AG04450 (cell line): ENCODE data around the gene IGFBP2. TPM values are rescaled to one million over a fixed set of nuclear protein-coding genes. Genes with fewer than 3 reads are reported as not detected.

Source experiments
- CTCF ChIA-PET: fragments of 300-600, 350-600 bp; formaldehyde crosslinking; extraction: SDS; loops from one replicate; lab custom pipeline; 2022; ENCODE audit warnings: antibody characterized with exemption, inconsistent platforms; lab: Charles Lee
- POLR2A ChIA-PET: fragments of 350-600 bp; formaldehyde crosslinking; extraction: SDS; loops from one replicate; lab custom pipeline; 2021; ENCODE audit warnings: antibody characterized with exemption, inconsistent platforms; lab: Yijun Ruan, JAX
- DNase-seq: peaks from one replicate; pipeline ENCODE4 v3.0.0-alpha.2; 2011; ENCODE audit warnings: low read depth, low spot score
- H3K27ac ChIP-seq: one replicate; pipeline ENCODE4 v1.5.1; 2012; ENCODE audit warnings: low read depth, low read length, control low read depth
- H3K27me3 ChIP-seq: one replicate; pipeline ENCODE4 v1.6.0; 2012; ENCODE audit warnings: low read length; ENCODE audit not compliant: control insufficient read depth, insufficient read depth
- H3K4me3 ChIP-seq: 2 replicates; pipeline ENCODE4 v1.5.1; 2011; ENCODE audit warnings: mild to moderate bottlenecking, low read depth, low read length, control low read depth
- H3K9me3 ChIP-seq: 2 replicates; pipeline ENCODE4 v1.5.1; 2012; ENCODE audit warnings: low read length; ENCODE audit not compliant: control insufficient read depth, insufficient read depth
- CTCF ChIP-seq: IDR thresholded peaks from 2 replicates; pipeline ENCODE4 v1.5.1; 2011; ENCODE audit warnings: low read depth, low read length, control low read depth, inconsistent platforms
- polyA plus RNA-seq: library from polyadenylated mRNA; depleted of rRNA; stranded (reverse); fragments of >200 nt; gene quantifications from 2 replicates; pipeline ENCODE4 v1.2.3, GENCODE V29; 2011

IGFBP2 gene
- polyA plus RNA-seq, 1 experiment = 25.2 TPM

GRCh38 chr2:216615298-216616082 lies 17.7 kb upstream of the IGFBP2 start:
- TF ChIP-seq CTCF = no peak
- ChIA-PET POLR2A (no interaction called here), CTCF (no interaction called here)
- DNase-seq = no peak
- no peak overlapping the region for H3K27ac ChIP-seq
- no peak overlapping the region for H3K4me3 ChIP-seq
- no peaks in the 10 kb centered on the region; the same call in 1 of the 2 replicates for H3K9me3 ChIP-seq
- H3K27me3 ChIP-seq = no peaks in the 10 kb centered on the region

GRCh38 chr2:216616083-216616678 lies 17.0 kb upstream of the IGFBP2 start:
- ChIA-PET CTCF (no interaction called here), POLR2A (no interaction called here)
- Histone ChIP-seq H3K9me3 (no peaks in the 10 kb centered on the region; the same call in 1 of the 2 replicates), H3K4me3 (no peak overlapping the region), H3K27ac (no peak overlapping the region), H3K27me3 (no peaks in the 10 kb centered on the region)
- no peak for DNase-seq
- TF ChIP-seq CTCF = no peak

GRCh38 chr2:216617159-216617815 lies 15.9 kb upstream of the IGFBP2 start:
- no peak for TF ChIP-seq CTCF
- POLR2A ChIA-PET = no interaction called here
- no peaks in the 10 kb centered on the region for H3K27me3 ChIP-seq

GRCh38 chr2:216618785-216619184 lies 14.4 kb upstream of the IGFBP2 start:
- CTCF ChIA-PET = interaction anchor here (3.1 kb wide), 1 partner anchor 100 kb away, joined by 14 read pairs; no protein-coding TSS in a partner anchor
- no peak for DNase-seq
- POLR2A ChIA-PET = no interaction called here
- TF ChIP-seq CTCF = no peak
- no peak overlapping the region for H3K27ac ChIP-seq
- H3K27me3 ChIP-seq = no peaks in the 10 kb centered on the region
- H3K9me3 ChIP-seq = no peaks in the 10 kb centered on the region; the same call in 1 of the 2 replicates
- no peak overlapping the region for H3K4me3 ChIP-seq

More at GRCh38 chr2:216617159-216617815, 15.9 kb upstream of the IGFBP2 start:
- Histone ChIP-seq H3K4me3 (no peak overlapping the region), H3K27ac (no peak overlapping the region), H3K9me3 (no peaks in the 10 kb centered on the region; the same call in 1 of the 2 replicates)
- DNase-seq = no peak
- CTCF ChIA-PET = no interaction called here
